AG08395 (cell line): Measurements from ENCODE around the gene CELA2A.
A peak's percentile ranks its signal among the peaks of the same experiment; 100 is the strongest.

Experiments used
- DNase-seq: peaks from one replicate; pipeline ENCODE4 v3.0.0; 2012; ENCODE audit warnings: mixed read lengths, low spot score

The CELA2A gene

GRCh38 chr1:15456313-15456954, at the start of gene CELA2A:
Gene CELA2A (plus strand): TSS chr1:15456732. CDS start chr1:15456754, 22 bp downstream.
- no peak for DNase-seq

GRCh38 chr1:15407580-15407979, 49.0 kb upstream of the CELA2A start:
- DNase-seq, result no peak

- no peak for DNase-seq
Measured at GRCh38 chr1:15408890-15409387, 47.6 kb upstream of the CELA2A start.

GRCh38 chr1:15409388-15410222, 46.9 kb upstream of the CELA2A start, which contains the start of gene EFHD2:
Gene EFHD2 (plus strand): TSS chr1:15409888. CDS start chr1:15409972, 84 bp downstream.
- peak; percentile 86 for DNase-seq

GRCh38 chr1:15410223-15410883, 46.2 kb upstream of the CELA2A start:
- DNase-seq, result peak; percentile 17

GRCh38 chr1:15410884-15411245, 45.7 kb upstream of the CELA2A start:
- DNase-seq, result no peak

- DNase-seq, result no peak
Measured at GRCh38 chr1:15411593-15412137, 44.9 kb upstream of the CELA2A start.

GRCh38 chr1:15412175-15412800, 44.2 kb upstream of the CELA2A start:
- no peak for DNase-seq

- no peak for DNase-seq
Measured at GRCh38 chr1:15412843-15413242, 43.7 kb upstream of the CELA2A start.

GRCh38 chr1:15413563-15414444, 42.7 kb upstream of the CELA2A start:
- DNase-seq, result no peak

GRCh38 chr1:15414445-15414983, 42.0 kb upstream of the CELA2A start:
- no peak for DNase-seq

- no peak for DNase-seq
Measured at GRCh38 chr1:15417059-15417934, 39.2 kb upstream of the CELA2A start.

GRCh38 chr1:15418806-15419515, 37.6 kb upstream of the CELA2A start:
- DNase-seq, result no peak

- no peak for DNase-seq
Measured at GRCh38 chr1:15420853-15421465, 35.6 kb upstream of the CELA2A start.

GRCh38 chr1:15422871-15423270, 33.7 kb upstream of the CELA2A start:
- DNase-seq, result no peak

GRCh38 chr1:15423355-15424077, 33.0 kb upstream of the CELA2A start:
- no peak for DNase-seq

- DNase-seq, result no peak
Measured at GRCh38 chr1:15424146-15424667, 32.3 kb upstream of the CELA2A start.

GRCh38 chr1:15424981-15425380, 31.6 kb upstream of the CELA2A start:
- DNase-seq, result no peak
